Inflammatory macrophage (primary cell): ENCODE measurements around the gene ZC2HC1C.
A peak's percentile ranks its signal among the peaks of the same experiment; 100 is the strongest.
"Not testable (repeated sequence)": the region's sequence is repeated elsewhere in the genome, so short reads cannot be mapped to it uniquely, and the experiment has no call there.

ENCODE experiments used
- DNase-seq, 2 donors: peaks; one replicate each; pipeline ENCODE4 v3.0.0-alpha.2; 2020 to 2022

Gene ZC2HC1C

DNA sequence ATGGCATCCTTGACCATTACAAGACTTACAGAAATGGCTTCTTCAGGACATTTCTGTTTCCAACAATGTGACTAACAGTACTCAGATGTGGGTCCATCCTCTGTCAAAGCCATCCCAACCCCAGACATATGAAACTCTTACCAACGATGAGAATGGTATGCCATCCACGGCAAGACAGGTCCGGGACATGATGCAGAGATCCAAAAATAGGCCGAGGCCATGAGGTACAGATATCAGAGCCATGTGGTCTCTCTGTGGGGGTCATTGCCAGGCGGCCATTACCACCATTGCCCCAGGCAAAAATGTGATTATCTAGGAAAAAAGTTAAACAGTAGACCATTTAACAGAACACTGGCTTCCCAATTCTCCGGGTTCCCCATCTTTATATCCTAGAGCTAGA is 27.5 kb downstream of the ZC2HC1C start:
- DNase-seq, result no peak

DNA sequence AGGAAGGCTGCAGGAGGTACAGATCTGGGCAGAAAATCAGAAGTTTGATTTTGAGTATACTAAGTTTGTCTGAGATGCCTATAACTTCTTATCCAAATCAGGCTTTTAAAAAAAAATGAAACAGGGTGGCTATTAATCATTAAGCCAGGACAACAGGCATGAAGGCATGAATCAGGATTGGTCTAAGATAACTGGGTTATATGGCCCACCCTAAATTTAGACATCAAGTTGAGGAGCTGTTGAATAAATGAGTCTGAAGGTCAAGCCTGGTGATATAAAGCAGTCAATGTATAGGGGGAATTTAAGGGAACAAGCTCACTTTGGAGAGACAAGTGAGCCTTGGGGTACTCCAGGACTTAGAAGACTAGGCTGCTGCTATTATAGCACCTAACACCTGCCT is 28.8 kb downstream of the ZC2HC1C start:
- DNase-seq, result no peak

DNA sequence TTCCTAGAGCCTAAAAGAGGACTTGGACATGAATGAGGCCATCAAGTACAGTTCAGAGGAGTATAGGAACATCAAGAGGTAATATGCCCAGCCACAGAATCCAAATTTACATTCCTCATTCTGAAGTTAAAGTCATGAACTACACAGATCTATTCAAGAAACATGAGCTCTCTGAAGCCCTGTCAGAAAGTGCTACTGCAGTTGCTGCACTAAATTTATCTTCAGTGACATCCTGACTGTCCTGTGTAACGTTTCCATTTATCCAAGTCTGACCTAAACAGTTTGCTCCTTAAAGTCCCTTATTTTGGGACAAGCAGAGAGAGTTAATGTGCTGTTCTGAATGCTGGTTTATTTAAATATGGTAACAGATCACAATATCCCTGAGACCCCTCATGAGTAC is 29.2 kb downstream of the ZC2HC1C start:
- no peak for DNase-seq

DNA sequence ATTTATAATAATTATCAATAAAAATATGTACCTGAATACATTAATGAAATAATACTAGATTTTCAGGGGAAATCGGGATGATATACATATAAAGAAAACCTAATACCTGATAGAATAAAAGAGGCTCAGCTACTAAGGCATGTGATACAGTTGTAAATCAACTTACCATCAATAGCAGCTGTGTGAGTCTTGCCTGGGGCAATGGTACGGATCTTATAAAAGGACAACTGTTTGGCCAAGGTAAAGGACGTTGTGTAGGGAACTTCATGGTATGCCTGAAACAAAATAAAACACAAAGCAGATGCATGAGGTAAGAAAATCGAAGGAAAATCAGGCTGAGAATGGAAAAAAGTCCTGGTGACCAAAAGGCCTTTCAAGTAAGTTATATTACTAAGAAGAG is 32.0 kb downstream of the ZC2HC1C start:
- DNase-seq, result no peak

DNA sequence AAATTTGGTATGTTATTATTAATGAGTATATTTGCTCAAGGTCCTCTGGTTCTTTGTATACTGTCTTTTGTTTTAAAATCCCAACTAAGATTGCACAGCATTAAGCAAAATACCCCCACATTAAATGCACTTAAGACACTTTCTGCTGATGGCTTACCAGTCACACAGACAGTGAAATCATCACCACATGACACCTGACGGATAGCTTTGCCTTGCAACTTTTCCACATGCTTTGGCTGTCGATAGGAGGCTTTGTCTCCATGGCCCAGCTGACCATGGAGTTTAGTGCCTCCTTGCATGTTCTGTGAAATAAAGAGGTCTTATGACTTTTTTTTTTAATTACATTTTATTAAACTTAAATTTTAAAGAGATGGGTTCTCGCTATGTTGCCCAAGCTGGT is 37.7 kb downstream of the ZC2HC1C start:
- DNase-seq, result peak; percentile 40 to 64

DNA sequence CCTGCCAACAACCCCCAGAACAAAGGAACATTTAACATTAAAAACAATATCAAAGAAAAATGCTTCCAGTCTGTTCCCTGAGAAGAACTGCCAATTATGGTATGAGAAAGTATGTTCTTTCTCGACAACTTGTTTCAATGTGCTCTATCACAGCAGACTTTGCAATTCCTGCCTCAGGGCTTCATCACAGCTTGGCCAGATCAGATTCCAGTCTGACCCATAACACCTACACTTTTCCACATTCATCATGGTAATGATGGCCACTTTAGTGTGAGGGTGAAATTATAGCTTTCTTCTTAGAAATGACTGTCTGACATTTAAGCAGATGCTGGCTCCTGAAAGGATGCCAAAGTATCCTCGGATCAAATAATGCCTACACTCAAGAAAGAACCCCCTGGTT is 40.4 kb downstream of the ZC2HC1C start:
- DNase-seq, result no peak

DNA sequence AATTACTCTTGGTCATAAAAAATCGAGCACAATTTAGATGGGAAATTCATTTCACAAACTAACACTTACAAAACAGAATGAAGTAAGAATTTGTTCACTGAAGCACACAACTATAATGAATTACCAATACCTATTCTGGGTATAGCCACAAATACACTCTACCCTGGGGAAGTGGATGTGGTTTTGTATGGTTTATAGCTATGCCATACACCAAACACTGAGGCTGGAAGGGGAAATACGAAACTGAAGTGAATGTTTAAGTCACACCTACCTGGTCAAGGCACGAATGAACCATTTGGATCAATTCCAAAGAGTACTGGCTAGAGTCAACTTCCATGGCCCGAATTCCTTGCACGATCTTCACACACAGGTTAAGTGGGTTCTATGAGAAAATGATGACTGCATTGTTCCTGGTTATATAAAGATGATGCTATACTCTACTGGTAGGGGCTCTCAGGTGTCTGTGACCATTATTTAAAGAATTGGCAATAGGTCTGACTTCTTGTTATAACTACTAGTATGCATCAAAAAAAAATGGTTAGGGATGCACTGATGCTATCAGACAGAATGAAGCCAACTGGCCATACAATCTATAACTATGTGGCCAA is 44.6 kb downstream of the ZC2HC1C start:
- no peak for DNase-seq

DNA sequence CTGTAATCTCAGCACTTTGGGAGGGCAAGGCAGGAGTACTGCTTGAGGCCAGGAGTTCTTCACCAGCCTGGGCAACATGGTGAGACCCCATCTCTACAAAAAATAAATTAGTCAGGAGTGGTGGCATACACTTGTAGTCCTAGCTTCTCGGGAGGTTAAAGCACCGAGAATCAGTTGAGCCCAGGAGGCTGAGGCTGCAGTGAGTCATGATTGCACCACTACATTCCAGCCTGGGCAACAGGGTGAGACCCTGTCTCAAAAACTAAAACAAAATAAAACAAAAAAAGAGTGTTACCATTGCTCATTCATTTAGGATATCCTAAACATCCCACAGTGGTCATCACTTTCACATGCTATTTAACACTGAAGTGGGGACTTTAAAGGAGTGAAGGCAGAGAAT is 49.6 kb downstream of the ZC2HC1C start:
- DNase-seq, result no peak

DNA sequence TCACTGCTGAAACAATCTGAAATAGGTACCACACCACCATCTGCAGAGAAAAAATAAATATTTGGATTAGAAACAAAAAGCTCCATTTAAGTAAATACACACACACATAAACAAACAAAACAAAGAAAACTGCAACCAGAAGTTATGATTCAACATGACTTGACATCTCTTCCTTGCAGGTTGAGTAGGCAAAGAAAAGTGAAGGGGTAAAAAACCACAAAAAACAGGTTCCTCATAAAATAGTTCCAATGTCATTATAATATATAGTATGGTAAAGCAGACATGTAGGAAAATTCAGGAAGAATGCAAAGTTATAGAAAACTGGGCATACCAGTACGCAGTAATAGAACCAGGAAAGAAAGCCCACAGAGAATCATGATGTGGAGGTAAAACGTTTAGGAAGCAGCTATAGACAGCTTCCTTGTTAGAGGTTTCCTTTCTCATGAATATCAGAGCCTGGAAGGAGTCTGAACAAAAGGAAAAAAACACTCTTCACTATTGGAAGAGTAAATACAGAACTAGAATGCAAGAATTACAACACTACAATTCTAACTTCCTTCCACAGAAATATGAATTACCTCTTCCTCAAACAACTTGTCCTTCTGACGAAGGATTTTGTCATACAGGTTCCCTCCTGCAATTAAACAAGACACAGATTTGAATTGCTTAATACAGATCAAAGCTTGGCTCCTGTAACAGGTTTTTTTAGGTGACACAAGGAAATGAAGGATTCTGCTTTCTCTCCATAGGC is 51.3 kb downstream of the ZC2HC1C start:
- DNase-seq, result peak; percentile 36 to 80

DNA sequence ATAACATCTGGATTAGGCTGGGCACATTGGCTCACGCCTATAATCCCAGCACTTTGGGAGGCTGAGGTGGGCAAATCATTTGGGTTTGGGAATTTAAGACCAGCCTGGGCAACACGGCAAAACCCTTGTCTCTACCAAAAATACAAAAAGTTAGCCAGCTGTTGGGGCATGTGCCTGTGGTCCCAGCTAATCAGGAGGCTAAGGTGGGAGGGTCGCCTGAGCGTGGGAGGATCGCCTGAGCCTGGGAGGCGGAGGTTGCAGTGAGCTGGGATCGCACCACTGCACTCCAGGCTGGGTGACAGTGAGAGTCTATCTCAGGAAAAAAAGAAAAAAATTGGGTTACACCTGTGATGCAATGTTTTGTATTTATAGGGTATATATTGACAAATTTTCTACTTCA is 52.1 kb downstream of the ZC2HC1C start:
- DNase-seq, result no peak

DNA sequence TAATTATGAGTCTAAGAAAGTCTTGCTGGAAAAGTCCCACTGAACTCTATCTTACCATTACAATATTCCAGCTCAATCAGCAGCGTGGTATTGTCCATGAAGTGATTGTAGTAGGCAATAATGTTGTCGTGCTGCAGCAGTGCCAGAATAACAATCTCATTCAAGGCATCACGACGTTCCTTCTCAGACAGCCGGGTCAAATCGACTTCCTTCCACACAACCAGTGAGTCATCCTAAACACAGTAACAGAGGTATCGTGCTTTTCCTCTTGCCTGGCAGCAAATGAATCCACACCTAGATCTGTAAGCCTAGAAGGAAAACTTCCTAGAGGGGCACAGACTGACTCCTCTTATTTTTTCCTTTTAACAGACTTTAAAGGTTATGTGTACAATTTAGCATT is 54.5 kb downstream of the ZC2HC1C start:
- DNase-seq, result peak; percentile 73 to 77

DNA sequence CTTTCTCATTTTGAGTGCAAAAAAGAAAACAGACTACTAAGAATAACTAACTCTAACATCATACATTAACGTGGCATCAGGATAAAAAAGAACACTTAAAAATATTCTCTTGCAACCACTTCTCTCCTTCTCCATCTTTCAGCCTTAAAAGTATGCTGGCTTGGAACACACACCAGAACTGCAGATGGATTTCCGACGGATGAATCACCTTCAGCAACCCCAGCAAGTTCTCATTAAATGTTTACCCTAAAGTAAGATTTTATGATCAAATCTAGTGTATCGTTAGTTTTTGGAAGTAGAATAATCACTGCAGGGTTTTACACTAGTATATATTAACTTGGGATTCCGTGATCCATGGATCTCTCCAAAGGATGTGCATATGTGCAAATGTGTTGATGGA is 56.2 kb downstream of the ZC2HC1C start:
- peak in 1 of 2 donors; percentile 43 for DNase-seq

DNA sequence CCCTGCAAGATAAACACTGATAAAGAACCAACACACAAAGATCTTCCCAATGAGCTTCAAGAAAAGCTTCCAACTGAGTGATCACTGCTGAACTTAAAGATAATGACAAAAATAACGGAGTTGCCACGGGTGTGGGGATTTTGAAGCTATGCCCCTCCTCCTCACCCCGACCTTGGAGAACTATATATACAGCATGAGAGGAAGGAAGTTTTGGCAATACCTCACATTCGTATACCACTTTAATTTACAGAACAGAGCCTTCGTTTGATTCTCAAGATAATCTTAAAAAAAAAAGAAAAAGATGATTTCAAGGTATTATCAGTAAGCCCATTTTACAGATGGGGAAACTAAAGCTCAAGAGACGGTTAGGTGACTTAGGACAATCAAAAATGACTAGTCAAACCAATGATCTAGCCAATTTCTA is 56.7 kb downstream of the ZC2HC1C start:
- peak in 1 of 2 donors; percentile 37 for DNase-seq

DNA sequence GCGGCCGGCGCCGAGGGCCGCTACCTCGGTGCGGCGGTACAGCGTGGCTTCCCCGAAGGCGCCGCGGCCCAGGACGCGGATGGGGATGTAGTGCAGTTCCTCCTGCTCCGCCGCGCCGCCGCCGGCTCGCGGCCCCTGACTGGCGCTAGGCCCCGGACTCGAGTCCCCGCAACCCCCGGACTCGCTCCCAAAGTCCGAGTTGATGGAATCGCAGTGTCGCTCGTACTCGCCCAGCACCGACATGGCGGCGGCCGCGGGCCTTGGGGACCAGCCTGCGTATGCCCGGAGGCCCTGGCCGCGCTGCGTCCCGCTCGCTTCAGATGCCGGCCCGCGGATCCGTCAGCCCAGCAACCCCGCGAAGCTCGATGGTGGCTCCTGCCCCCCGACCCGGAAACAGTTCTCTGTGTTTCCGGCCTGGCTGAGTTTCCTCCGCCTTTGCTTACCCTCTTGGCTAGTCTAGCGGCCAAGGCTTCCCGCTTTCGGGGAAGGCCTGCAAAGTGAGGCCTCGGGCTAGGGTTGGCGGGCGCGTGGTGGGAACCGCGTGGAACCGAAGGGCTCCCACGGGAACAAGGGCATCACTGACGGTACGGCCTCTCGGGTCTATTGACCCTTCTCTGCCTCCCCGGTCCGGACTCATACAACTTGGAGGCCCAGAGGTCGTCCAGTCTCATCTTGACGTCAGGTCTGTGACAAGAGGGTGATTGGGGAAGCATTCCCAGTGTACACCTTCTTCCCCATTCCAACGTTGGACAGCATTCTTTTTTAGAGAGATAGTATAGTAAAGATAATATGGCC is 57.4 kb downstream of the ZC2HC1C start, which contains the start of gene NEK9:
Gene NEK9 (minus strand): TSS at position 370 of the 795 bp plus-strand sequence. CDS start 127 bp downstream, at position 243.
- DNase-seq, result peak; percentile 85 to 89

DNA sequence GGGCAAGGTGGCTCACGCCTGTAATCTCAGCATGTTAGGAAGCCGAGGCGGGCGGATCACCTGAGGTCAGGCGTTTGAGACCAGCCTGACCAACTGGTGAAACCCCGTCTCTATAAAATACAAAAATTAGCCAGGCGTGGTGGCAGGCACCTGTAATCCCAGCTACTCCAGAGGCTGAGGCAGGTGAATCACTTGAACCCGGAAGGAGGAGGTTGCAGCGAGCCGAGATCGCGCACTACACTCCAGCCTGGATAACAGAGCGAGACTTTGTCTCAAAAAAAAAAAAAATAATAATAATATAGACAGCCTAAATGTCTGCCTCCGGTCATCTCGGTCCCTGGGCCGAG is 58.0 kb downstream of the ZC2HC1C start:
- not testable (repeated sequence) for DNase-seq

DNA sequence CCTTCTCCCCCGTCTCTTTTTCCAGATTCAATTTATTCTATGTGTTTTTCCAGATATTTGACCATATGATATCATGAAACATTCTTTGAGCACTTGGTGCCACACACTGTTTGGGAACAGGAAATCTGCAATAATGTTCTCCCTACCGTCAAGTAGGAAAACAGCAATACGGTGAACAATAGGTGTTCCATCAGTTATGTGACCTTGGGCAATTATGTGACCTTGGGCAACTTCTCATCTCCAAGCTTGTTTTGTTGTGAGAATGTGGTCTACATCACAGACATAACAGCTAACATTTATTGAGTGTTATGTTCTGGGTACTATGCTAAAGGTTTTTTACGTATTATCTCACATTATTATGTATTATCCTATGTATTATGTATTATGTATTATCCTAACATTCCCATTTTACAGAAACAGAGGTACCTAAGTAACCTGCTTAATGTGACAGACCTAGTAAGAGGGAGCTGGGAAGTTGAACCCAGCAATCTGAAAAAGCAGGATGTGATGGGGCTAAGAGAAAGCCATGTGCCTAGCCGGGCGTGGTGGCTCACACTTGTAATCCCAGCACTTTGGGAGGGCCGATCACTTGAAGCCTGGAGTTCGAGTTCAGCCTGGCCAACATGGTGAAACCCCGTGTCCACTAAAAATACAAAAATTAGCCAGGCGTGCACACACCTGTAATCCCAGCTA is 58.6 kb downstream of the ZC2HC1C start:
- DNase-seq, result no peak

DNA sequence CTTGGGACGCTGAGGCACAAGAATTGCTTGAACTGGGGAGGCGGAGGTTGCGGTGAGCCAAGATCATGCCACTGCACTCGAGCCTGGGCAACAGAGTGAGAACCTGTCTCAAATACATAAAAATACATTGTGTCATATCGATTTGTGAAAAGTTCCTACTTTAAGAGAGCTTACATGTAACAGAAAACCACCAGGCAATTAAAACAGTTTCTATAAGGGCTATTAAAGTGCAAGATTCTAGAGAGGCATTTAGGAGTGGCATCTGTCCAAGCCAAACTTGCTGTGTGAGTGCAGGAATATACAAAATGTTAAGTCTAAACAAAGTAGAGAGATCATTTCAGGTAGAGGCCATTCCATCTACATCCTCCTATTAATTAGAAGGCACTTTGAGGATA is 59.2 kb downstream of the ZC2HC1C start:
- DNase-seq, result no peak
